AG09319 (cell line): ENCODE results near the gene MDM4.

Source experiments
- DNase-seq: peaks from one replicate; pipeline ENCODE4 v3.0.0-alpha.2; 2010; ENCODE audit warnings: low read depth; ENCODE audit errors: extremely low read depth
- TF ChIP-seq, protein P1 (sequence below): IDR thresholded peaks from 2 replicates; pipeline ENCODE4 v1.5.1; 2011; ENCODE audit warnings: low read depth, mild to moderate bottlenecking, inconsistent platforms, low read length, moderate library complexity

Gene MDM4

DNA sequence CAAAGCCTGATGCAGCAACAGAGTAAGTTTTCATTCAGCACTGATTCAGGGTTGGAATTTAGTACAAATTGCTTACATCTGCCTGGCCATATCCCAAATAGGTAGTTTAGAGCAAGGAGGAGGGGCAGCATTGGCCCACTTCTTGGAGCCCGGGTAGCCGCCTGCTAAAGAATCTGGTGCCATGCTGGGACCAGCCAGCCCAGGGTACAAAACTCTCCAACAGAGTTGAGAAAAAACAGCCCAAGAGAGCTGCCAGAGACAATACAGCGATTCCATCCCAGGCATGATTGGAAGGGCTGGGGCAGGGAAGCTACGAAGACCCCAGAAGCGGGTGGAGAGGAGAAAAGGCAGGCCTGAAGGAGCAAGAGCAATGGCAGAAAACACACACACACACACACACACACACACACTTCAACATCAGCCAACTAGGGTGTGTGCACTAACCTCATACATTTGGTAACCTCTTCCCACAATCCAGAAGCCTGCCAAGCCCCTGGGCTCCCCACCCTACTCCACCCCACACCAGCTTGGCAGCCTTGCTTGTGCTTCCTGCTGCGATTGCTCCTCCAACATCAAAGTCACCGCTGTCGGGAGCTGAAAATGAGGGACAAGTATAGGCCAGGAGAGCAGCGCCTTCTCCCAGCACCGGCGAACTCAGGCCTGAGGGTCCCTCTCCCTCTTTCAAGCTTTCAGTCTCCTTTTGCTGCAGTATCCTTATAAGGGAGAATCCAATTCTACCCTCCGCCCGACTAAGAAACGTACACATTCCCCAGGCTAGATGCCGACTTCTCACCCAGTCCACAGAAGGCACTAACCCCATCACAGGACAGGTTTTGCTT, 22.8 kb upstream of the MDM4 start:
- peak; percentile 75 for DNase-seq
- TF ChIP-seq, protein P1, sequence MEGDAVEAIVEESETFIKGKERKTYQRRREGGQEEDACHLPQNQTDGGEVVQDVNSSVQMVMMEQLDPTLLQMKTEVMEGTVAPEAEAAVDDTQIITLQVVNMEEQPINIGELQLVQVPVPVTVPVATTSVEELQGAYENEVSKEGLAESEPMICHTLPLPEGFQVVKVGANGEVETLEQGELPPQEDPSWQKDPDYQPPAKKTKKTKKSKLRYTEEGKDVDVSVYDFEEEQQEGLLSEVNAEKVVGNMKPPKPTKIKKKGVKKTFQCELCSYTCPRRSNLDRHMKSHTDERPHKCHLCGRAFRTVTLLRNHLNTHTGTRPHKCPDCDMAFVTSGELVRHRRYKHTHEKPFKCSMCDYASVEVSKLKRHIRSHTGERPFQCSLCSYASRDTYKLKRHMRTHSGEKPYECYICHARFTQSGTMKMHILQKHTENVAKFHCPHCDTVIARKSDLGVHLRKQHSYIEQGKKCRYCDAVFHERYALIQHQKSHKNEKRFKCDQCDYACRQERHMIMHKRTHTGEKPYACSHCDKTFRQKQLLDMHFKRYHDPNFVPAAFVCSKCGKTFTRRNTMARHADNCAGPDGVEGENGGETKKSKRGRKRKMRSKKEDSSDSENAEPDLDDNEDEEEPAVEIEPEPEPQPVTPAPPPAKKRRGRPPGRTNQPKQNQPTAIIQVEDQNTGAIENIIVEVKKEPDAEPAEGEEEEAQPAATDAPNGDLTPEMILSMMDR, result no peak

DNA sequence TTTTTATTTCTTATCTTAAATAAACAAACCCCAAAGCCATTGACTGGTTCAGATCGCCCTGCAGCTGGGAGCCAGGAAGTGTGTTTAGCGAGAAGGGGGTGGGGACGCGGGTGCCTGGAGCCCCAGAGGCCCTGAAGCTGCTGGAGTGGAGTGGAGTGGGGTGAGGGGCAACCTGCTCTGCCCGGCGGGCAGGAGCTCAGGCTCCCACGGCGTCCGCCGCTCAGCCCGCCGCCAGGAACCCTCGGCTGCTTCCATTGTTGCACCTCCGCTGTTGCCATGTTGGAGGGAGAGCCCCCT, 22.3 kb upstream of the MDM4 start:
- DNase-seq, result no peak
- TF ChIP-seq, protein P1, result no peak

DNA sequence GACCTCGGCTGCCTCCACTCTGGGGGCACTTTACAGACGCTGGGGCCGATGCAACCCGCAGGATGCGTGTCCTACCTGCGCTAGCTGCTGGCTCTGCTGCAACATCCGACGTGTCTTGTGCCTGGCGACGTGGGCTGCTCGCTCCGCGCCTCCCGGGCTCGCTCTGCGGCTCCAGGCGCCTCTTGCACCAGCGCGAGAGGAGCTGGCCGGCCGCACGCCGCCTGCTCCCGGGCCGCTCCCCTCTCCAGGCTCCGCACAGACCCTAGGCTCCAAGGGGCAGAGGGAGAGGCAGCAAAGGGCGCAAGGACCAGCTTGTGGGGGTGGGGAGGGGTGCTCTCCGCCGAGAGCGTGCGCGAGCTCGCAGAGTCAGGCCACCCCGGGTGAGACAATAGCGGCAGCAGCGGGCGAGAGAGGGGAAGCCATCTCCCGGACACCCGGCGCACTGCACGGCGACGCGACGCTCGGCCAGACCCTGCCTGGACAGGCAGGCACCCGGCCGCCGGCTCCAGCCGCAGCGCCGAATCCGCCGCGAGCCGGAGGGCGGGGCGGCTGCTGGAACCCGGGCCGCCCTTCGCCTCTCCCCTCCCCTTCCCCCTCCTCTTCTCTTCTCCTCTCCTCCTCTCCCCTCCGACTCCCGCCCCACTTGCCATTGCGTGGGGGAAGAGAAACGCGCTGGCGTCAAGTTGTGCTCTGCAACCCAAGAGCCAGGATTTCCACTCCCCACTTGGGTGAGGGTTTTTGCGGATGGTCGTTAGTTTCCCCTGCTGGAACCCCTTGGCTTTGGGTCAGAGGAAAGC, 21.7 kb upstream of the MDM4 start, which contains the start of gene PIK3C2B:
PIK3C2B (minus strand) TSS at position 525 of the 797 bp plus-strand sequence. CDS start 25,003 bp downstream, outside the sequence.
- TF ChIP-seq, protein P1, result peak; percentile 36
- DNase-seq, result peak; percentile 45

DNA sequence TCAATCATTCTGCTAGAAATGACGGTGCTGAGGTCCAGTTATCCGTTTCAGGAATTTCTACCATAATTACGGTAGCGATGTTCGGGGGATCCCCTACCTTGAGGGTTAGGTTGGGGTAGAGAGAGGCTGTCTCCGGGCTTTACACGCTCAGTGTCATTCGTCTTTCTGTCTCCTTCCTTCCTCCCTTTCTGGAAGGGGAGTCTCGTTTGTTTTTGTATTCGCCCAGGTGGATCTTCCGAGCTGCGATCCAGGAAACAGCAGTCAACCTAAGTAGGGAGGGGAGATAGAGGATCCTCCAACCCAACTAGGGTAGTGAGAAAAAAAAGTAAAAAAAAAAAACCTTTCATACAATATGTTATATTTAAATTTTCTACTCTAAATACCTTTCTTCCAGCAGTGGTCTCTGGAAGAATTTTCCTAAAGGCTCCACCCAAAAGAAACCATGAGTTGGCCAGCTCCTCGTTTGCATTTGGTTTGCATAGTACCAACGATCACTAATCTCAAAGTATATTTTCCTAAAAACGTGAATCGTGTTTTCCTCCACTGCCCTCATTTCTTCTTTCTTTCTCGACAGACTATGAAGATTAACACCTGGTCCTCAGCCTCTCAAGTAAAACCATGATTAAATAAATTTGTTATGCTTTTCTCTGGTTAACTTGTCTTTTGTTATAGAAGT, 21.0 kb upstream of the MDM4 start:
- no peak for DNase-seq
- TF ChIP-seq, protein P1, result no peak

DNA sequence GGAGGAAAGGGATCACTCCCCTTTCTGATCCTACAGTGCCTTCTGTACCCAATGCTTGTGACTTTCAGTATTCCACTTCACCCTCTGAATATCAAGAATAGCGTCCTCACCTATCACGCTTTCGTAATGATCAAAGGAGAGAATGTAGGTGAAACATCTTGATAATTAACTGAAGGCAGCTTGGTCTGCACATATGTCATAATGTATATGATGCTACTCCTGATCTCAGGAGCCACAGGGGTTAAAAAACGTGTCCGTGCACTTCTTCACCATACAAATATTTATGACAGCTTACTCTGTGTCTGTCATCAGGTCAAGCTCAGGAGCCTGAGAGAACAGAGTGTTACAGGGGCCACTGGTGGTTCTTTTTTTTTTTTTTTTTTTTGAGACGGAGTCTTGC, 20.4 kb upstream of the MDM4 start:
- DNase-seq, result no peak
- TF ChIP-seq, protein P1, result no peak

DNA sequence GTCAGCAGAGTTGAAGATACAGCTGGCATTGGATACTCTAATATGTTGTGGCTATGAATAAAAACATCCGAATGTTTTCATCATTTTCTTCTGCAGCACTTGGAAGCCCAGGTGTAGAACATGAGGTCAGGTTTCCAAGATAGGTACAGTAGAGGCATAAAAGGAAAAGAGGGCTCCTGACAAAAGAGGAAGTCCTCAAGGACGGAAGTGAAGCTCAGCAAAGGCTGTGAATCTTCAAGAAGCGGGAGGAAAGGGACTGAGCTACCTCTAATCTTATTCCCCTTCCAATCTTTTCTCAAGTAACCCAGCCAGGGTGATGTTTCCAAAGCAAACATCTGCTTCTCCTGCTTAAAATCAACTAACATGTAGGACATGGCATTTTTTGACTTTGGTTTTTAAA, 17.2 kb upstream of the MDM4 start:
- no peak for DNase-seq
- TF ChIP-seq, protein P1, result no peak
